Measurements from ENCODE around the gene SLC44A5. TPM values are rescaled to one million over a fixed set of nuclear protein-coding genes. Genes with fewer than 3 reads are reported as not detected.

Gene SLC44A5
- total and polyA plus RNA-seq, 10 of the 15 experiments (the other 5 are each of a cell fraction or from before 2014, with no cell fraction given): 0.04 to 1.3 TPM; not detected in 8

DNA sequence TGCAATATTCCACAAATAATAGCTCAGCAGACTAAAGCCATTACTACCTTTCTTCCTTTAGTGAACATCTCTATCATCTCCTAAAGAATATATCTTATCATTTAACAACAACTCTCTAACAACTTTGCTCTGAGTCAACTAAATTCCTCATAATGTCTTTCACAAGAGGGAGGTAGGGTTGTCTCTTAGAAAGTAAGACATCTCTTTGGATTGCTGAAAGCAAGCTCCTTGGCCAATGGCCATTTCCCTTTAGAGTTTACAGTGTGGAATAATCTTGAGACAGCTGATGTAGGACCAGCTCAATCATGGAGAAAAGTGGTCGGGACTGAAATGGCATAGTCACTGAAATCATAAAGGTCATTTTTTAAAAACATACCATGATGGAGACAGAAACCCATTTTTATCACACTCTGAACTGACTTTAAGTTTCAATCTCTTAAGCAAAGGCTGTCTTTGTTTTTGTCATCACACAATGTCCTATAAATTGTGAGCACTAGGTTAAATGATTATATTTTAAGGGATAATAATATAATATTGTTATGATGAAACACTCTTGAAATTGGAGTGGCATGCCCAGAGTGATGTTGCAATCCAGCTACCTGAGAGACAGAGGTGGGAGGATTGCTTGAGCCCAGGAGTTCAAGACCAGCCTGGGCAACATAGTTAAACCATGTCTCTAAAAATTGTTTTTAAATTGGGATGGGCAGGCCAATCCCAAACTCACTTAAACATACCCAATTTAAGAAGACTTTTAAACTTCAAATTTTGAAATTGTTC lies 91.1 kb downstream of the SLC44A5 start (continued):
- TF ChIP-seq, protein P1, sequence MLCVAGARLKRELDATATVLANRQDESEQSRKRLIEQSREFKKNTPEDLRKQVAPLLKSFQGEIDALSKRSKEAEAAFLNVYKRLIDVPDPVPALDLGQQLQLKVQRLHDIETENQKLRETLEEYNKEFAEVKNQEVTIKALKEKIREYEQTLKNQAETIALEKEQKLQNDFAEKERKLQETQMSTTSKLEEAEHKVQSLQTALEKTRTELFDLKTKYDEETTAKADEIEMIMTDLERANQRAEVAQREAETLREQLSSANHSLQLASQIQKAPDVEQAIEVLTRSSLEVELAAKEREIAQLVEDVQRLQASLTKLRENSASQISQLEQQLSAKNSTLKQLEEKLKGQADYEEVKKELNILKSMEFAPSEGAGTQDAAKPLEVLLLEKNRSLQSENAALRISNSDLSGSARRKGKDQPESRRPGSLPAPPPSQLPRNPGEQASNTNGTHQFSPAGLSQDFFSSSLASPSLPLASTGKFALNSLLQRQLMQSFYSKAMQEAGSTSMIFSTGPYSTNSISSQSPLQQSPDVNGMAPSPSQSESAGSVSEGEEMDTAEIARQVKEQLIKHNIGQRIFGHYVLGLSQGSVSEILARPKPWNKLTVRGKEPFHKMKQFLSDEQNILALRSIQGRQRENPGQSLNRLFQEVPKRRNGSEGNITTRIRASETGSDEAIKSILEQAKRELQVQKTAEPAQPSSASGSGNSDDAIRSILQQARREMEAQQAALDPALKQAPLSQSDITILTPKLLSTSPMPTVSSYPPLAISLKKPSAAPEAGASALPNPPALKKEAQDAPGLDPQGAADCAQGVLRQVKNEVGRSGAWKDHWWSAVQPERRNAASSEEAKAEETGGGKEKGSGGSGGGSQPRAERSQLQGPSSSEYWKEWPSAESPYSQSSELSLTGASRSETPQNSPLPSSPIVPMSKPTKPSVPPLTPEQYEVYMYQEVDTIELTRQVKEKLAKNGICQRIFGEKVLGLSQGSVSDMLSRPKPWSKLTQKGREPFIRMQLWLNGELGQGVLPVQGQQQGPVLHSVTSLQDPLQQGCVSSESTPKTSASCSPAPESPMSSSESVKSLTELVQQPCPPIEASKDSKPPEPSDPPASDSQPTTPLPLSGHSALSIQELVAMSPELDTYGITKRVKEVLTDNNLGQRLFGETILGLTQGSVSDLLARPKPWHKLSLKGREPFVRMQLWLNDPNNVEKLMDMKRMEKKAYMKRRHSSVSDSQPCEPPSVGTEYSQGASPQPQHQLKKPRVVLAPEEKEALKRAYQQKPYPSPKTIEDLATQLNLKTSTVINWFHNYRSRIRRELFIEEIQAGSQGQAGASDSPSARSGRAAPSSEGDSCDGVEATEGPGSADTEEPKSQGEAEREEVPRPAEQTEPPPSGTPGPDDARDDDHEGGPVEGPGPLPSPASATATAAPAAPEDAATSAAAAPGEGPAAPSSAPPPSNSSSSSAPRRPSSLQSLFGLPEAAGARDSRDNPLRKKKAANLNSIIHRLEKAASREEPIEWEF (IDR thresholded peaks at IDR 0.05; ENCODE audit: insufficient replicate concordance, low read depth, low read length): no peak
- TF ChIP-seq SMARCA5 (IDR thresholded peaks at IDR 0.05): no peak
- no peak for TF ChIP-seq CHD2 (IDR thresholded peaks at IDR 0.05; ENCODE audit: borderline replicate concordance, low read depth, low read length)

DNA sequence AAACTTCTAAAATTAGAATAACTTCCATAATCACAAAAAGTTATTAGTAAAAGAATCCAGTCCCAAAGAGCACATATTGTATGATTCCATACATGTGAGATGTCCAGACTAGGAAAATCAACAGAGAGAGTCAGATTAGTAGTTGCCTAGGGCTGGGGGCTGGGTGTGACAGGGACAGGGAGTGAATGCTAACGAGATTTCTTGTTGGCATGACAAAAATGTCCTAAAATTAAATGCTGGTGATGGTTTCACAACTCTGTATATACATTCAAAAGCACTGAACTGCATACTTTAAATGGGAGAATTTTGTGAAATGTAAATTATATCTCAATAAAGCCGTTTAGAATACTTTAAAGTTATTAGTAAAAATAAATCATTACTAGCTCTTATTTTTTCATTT lies 92.2 kb downstream of the SLC44A5 start:
- no TSS peak for BruUV-seq (replicated peaks)
- Histone ChIP-seq H3K4me2 (ENCODE audit: control insufficient read depth, insufficient read depth) (no peak overlapping the region), H2AFZ (ENCODE audit: control insufficient read depth, low read depth, low read length) (no peak overlapping the region), H3K4me3 (no peak overlapping the region), H3K9ac (ENCODE audit: control insufficient read depth, insufficient read depth, low read length) (no peak overlapping the region), H3K9me3 (replicated peaks; ENCODE audit: control insufficient read depth, insufficient read depth, low read length) (no peaks in the 10 kb centered on the region), H3K4me1 (ENCODE audit: control insufficient read depth, insufficient read depth, low read length) (no peaks in the 10 kb centered on the region), H3K79me2 (ENCODE audit: control insufficient read depth, insufficient read depth, low read length) (no peaks in the 10 kb centered on the region), H3K27ac (ENCODE audit: control insufficient read depth, insufficient read depth) (no peak overlapping the region), H3K27me3 (replicated peaks in 1 of 2; ENCODE audit: control insufficient read depth in 2 of 2, insufficient read depth in 2 of 2, low read length in 1 of 2) (no peaks in the 10 kb centered on the region), H3K36me3 (ENCODE audit: control insufficient read depth in 2 of 2, insufficient read depth in 2 of 2, low read length in 1 of 2) (no peaks in the 10 kb centered on the region), H4K20me1 (ENCODE audit: control insufficient read depth, insufficient read depth) (no peaks in the 10 kb centered on the region)
- DNase-seq (ENCODE audit: low read depth, low spot score) (no peak), ATAC-seq (no peak), FAIRE-seq (no peak)
- POLR2A ChIA-PET: no interaction called here
- in situ Hi-C loops (cut with MboI) (no loop called here), intact Hi-C loops (cut with micrococcal nuclease; ENCODE audit: unreplicated experiment) (no loop called here)
- CTCF ChIA-PET: no interaction called here
- WGBS (ENCODE audit: insufficient coverage, insufficient replicate concordance, low lambda C conversion rate, missing lambda C conversion rate): 0% methylated on average over 2 of the region's 2 CpGs
- RAD21 ChIA-PET (ENCODE audit: unreplicated experiment): no interaction called here
- SMC1A ChIA-PET (ENCODE audit: uncharacterized antibody, unreplicated experiment): no interaction called here
- TF ChIP-seq ZNF24 (IDR thresholded peaks at IDR 0.05) (no peak), ZZZ3 (IDR thresholded peaks at IDR 0.05; ENCODE audit: control insufficient read depth, insufficient read length, low read depth) (no peak), POU2F2 (IDR thresholded peaks at IDR 0.05; ENCODE audit: borderline replicate concordance, low read depth, low read length) (no peak), HDGF (IDR thresholded peaks at IDR 0.05) (no peak), SMAD1 (IDR thresholded peaks at IDR 0.05; ENCODE audit: low read depth, partially characterized antibody) (no peak), SMAD5 (IDR thresholded peaks at IDR 0.05; ENCODE audit: low read depth) (no peak)
- TF ChIP-seq, protein P2, sequence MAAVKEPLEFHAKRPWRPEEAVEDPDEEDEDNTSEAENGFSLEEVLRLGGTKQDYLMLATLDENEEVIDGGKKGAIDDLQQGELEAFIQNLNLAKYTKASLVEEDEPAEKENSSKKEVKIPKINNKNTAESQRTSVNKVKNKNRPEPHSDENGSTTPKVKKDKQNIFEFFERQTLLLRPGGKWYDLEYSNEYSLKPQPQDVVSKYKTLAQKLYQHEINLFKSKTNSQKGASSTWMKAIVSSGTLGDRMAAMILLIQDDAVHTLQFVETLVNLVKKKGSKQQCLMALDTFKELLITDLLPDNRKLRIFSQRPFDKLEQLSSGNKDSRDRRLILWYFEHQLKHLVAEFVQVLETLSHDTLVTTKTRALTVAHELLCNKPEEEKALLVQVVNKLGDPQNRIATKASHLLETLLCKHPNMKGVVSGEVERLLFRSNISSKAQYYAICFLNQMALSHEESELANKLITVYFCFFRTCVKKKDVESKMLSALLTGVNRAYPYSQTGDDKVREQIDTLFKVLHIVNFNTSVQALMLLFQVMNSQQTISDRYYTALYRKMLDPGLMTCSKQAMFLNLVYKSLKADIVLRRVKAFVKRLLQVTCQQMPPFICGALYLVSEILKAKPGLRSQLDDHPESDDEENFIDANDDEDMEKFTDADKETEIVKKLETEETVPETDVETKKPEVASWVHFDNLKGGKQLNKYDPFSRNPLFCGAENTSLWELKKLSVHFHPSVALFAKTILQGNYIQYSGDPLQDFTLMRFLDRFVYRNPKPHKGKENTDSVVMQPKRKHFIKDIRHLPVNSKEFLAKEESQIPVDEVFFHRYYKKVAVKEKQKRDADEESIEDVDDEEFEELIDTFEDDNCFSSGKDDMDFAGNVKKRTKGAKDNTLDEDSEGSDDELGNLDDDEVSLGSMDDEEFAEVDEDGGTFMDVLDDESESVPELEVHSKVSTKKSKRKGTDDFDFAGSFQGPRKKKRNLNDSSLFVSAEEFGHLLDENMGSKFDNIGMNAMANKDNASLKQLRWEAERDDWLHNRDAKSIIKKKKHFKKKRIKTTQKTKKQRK (IDR thresholded peaks at IDR 0.05; ENCODE audit: low read depth, low read length): no peak
- TF ChIP-seq, protein P3, sequence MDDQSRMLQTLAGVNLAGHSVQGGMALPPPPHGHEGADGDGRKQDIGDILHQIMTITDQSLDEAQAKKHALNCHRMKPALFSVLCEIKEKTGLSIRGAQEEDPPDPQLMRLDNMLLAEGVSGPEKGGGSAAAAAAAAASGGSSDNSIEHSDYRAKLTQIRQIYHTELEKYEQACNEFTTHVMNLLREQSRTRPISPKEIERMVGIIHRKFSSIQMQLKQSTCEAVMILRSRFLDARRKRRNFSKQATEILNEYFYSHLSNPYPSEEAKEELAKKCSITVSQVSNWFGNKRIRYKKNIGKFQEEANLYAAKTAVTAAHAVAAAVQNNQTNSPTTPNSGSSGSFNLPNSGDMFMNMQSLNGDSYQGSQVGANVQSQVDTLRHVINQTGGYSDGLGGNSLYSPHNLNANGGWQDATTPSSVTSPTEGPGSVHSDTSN (IDR thresholded peaks at IDR 0.05; ENCODE audit: insufficient replicate concordance, low read depth, low read length): no peak

Data from GM12878 (cell line).